8988T (cell line): ENCODE results near the gene LTB4R.
A peak's percentile ranks its signal among the peaks of the same experiment; 100 is the strongest.

Experiments used
- DNase-seq: peaks from one replicate; pipeline ENCODE4 v3.0.0; 2011

LTB4R gene

DNA sequence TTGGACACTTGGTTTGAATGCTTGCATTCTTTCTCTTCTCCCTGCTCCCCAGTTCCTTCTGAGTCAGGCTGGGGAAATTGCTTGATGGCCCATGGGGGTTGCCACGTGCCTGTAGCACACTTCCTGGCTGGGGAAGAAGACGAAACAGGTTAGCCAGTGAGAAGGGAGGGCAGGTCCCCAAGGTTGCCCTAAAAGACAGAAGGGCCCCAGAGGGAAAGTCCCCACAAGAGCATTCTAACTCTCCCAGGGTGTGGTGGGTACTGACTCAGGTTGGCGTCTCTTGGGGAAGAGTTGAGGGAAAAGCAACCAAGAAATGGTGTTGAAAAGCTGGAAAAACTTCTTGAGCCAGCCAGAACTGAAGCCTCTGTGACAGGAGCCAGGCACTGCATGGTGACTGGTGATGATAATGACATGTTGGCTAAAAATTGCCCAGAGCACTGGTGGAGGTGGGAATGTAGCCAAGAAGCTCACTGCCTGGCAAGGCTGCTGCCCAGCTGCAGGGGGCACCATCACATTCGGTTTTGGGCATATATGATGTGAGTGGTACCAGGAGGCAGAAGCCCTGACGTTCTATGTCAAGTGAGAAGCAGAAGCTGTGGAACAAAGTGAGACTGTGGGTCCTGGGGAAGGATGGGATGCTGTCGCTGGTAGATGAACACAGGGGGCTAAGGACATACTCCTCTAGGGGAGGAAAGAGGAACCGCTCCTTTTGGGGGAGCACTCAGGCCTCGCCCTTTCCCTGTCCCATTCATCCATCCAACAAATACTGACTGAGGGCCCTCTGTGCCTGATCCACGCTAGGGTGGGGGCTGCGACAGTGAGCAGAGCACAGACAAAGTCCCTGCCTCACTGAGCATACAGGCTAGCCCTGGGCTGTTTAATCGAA lies 31.8 kb upstream of the LTB4R start:
- DNase-seq: no peak

DNA sequence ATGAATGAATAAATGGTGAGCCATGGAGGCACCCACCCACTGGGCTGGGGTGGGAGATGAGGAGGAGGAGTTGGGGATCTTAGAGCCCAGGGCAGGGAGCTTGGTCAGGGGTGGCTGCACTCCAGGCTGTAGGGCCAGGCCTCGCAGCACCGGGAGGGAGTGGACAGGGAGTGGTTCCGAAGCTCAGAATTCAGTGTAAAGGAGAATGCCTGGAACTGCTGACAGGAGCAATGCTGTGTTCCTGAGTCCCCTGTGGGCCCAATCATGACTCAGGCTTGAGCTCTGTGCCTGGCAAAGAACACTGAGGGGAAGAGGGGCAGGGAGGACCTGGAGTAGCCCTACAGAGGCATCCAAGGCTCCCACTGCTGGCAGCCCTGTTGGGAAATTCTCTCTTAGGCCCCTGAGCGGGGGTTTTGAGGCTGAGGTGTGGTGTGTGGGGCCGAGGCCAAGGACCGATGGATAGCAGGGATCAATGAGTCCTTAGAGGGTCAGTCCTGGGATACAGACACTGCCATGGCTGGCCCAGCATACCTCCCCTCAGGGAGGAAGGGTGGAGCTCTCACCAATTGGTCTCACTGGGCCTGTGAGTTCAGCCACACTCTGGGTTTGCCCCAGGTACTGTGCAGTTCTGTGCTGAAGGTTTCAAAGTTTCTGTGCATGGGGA lies 30.4 kb upstream of the LTB4R start:
- no peak for DNase-seq

DNA sequence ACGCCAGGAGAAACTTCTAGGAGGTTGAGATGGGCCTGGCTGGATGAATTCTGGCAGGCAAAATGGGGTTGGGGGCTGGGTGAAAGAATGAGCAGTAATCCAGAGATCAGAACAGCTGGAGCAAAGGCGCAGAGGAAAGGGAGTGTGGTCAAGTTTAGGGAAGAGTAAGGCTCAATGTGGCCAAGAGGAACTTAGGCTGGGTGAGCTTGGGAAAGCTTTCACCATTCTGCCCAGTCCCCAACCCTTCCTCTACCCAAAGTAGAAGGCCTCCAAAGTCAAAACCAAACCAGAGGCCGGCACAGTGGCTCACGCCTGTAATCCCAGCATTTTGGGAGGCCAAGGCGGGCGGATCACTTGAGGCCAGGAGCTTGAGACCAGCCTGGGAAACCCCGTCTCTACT lies 29.7 kb upstream of the LTB4R start:
- DNase-seq: no peak

DNA sequence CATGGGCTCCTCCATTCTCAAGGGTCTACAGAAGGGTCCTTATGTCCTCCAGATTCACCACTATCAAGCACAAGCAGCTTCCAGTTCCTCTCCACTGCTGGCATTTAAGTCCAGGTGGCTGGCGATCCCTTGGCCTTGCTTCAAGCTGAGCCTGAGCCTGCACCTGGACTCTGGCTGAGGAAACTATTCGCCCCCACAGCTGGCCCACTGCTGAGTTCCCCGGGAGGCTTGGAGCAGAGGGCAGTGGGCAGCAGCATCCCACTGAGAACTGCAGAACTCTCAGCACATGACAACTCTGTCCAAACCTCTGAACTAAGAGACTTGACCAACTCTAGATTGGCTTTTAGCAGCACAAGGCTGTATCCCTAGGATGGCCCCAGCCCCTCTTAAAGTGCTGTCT lies 28.6 kb upstream of the LTB4R start:
- DNase-seq: no peak

DNA sequence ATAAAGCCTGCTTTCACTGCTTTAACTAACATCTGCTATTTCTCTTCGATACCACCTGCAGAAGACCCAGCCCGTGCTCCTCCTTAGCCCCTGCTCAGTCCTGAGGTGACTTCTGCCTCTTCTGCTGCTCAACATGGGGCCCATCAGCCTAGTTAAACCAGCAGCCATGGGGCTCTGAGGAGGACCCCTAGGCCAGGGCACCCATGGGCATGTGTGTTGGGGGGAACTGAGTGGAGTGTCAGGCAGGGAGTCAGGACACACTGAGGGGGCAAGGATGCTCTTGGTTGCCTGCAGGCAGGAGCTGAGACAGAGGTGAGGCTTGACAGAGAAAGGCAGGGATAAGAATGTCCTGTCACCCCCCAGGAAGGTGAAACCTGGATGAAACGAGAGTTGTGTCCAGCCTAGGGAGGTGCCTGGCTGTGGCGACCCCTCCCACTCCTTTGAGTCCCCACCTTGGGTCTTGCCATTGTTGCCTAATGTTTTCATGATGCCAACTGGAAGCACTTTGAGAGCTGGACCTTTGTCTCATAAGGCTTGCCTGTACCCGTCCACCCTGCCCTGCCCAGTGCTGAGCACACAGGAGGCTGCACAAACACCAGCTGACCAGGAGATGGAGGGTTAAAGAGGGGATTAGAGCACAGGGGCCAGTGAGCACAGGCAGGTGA lies 27.4 kb upstream of the LTB4R start:
- no peak for DNase-seq

DNA sequence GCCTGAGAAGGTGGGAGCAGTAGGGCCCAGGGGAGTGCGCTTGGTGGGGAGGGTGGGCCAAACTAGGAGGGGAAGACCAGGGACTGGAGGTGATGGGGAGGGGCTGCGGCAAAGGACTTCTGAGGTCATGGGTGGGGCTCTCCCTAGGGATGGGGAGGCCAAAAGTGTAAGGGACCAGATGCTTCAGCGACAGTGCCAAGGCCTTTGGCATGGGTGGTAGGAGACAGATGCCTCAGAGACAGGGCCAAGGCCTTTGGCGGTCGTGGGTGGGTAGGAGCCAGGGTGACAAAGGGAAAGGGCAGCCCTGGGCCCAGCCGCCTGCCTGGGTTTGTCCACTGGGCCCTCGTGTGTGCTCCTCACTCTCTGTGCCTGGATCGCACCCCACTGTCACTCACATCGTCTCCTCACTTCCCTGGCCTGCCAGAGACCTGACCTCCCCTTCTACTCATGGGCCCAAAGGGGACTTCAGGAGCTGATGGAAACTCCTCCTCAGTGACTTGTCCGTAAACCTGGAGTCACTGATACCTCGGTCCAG lies 26.7 kb upstream of the LTB4R start:
- DNase-seq: no peak

DNA sequence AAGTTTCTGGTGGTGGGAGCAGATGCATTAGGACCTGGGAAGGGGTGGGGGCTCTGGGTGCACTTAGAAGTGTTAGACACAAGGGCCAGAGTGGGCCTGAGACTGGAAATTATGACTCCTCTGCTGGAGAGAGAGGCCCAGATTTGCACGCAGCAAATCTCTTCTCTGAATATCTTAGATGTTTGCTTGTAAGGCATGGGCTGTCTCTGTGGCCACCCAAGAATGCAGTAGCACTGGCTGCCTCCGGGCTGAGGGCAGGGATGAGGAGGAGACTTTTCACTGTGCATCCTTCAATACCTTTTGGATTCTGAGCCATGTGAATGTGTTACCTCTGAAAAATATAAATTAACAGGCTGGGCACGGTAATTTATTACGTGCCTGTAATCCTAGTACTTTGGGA lies 26.0 kb upstream of the LTB4R start:
- DNase-seq: no peak

DNA sequence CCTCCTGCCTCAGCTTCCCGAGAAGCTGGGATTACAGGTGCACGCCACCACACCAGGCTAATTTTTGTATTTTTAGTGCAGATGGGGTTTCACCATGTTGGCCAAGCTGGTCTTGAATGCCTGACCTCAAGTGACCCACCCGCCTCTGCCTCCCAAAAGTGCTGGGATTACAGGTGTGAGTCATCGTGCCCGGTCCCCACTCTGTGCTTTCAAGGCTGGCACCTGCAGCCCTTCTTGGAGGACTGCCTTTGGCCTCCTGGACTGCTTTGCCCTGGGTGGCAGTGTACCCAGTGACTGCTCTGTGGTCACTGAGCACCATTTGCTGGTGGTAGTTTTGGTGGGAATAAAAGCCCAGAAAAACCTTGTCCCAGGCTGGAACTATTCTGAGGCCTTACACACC lies 24.3 kb upstream of the LTB4R start:
- no peak for DNase-seq

DNA sequence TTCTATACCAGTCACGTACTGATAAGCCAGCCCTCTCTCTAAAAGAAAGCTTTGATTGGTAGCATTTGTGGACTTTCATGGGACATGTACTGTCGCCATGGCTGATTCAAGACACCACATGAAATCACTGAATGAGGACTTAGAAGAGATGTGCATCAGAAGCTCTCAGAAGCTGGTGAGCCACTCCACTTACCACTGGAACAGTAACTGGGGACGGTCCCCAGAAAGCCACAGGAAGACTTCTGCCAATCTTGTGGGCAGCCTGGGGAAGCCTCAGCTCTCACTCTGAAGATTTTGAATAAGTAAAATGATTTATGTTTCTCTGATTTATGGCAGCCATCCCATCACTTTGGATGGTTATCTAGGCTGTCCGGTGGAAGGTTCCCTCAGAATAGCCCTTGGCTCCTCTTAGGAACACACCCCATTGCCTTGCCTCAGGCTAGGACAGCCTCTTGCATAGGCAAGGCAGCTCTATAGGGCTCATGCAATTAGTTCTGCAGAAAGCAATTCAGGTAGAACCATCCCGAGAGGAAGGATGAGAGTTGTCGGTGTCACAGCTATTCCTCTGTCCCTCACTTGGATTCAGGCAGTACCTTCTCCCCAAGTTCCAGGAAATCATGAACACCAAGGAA lies 21.5 kb upstream of the LTB4R start:
- no peak for DNase-seq

DNA sequence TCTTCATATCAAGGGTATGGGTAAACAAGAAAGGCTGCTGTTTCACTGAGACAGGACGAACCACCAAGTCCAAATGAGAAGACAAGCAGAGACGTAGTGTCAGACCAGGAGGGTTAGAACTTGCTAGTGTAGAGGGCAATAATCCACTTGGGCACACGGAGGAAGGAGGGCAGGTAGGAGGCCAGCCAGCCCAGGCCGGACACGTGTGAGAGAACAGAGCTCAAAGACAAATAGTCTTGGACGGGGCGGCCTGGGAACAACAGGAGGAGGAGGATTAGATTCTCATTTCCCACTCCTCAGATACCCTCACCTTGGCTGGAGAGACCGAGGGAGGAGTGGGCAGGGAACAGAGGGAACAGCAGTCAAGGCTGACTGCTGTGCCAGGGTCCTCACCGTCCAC lies 20.6 kb upstream of the LTB4R start:
- no peak for DNase-seq

DNA sequence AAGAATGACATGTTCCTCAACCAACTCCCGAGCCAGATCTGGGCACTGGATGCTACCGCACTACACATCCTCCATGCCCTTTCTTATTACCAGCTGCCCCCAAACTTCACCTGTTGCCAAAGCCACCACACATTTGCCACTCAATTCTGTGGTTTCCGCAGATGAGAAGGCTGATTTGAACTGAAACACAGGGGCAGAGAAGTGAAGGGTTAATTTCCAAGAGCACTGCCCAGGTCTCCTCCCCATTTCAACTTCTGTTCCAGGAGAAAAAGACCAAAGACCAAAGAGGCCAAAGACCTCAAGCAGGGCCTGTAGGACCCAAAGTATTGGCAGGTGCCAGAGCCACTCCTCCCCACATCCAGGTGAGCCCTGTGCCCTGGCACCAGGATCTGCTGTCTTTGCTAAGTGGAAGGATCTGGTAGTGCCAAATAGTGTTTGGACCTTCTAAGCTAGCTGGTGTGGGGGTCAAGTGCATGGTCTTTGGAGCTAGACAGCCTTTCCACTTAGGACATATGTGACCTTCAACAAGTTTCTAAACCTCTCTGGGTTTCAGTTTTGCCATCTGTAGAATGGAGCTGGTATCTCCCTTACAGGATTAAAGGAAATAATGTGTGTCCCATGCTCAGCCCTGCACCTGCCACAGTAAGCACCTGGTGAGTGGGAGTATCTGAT lies 19.7 kb upstream of the LTB4R start:
- no peak for DNase-seq

DNA sequence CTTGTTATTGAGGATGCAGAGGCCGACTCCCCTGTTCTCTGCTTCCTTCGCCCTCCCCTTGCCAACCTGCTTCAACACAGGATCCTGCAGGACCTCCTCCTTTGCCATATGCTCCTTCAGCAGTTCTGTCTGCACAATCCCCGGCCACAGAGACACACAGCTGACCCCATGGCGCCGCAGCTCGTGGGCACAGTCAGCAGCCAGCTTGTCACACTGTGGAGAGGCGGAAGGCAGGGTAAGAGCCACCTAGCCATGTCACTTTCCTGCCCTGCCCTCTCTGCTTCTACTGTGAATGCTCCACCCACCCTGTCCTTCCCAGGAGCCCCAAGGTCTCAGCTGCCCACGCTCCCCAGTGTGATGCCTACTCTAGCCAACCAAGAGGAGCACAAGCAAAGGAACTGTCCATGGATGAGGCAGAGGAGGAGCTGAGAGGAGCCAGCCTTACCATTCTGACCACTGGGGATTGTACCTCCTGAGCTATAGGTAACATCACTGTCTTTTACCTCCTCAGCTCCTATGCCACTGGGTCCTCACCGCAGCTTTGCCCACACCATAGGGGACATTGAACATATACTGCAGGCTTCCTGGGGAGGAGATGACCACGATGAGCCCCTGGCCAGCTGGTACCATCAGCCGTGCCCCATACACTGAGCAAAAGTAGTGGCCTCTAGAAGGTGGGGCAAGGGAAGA lies 19.0 kb upstream of the LTB4R start:
- no peak for DNase-seq

DNA sequence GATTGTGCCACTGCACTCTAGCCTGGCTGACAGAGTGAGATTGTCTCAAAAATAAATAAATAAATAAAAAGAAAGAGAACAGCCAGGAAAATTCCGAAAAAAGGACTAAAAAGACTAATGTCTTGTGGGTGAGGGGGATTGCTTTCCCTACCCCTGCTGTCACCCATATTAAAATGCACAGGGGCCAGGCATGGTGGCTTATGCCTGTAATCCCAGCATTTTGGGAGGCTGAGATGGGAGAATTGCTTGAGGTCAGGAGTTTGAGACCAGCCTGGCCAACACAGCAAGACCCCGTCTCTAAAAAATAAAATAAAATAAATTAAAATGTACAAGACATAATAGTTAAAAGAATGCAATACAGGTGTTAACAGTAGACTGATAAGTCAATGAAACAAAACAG lies 17.8 kb upstream of the LTB4R start:
- no peak for DNase-seq

DNA sequence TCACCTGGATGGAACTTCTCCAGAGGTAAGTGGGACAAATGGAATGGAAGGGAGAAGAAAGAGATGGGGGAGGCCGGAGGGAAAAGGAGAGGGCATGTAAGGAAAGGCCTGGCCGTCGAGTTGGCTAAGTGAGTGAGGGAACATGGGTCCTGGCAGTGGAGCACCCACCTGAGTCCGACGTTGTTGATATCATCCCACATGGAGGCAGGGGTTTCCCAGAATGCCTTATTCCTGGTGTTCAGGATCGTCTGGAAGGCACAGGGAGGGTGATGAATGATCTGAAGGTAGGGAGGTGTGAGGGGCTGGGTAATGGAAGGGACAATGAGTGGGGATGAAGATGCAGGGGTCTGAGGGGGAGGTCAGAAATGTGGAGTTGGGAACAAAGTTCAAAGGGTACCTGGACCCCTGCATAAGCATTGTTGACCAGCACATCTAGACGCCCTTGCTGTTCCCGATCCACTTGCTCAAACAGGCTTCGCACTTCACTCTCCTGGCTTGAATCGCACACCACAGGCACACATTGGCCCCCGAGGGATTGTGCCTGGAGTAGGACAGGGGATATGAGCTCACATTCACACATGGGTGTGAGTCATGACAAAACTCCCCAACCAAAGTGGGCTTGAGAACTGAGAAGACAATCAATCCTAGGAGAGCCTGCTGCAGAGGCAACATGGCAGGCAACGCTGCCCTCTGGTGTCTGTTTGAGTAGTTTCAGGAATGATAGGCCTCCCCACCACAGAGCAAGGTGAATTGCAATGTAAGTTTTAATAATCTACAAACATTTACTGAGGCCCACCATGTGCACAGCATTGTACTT lies 14.8 kb upstream of the LTB4R start:
- DNase-seq: peak; percentile 56

DNA sequence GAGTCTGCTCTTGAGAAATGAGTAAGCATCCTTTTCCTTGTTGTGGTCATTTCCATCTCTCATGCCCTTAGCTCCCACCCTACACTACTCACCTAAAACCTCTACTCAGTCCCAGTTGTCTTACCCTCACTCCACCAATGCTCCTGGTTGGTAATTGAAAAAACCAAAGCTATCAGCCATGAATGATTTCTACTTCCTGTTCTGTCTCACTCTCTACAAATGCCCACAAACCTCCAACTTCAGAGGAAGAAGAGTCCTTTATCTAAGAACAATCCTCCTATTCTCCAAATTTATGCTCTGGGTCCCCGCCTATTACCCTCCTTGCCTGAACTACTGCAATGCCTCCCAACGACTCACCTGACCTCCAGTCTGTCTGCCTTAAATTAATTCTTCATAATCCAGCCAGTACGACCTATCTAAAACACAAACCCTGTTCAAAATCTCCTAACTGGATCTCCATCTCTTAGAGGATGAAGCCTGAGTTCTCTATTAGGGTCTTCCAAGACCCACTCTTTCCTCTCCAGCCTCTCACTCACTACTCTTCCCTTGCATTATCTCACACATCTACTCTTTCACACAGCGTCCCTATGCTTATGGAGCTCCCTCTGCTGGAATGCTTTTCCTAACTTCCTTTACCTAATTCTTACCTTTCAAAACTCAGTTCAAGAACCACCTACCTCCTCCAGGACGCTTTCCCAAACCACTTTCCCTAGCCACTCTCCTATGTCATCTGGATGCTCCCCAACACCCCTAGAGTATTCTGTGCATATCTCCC lies 13.9 kb upstream of the LTB4R start:
- no peak for DNase-seq

DNA sequence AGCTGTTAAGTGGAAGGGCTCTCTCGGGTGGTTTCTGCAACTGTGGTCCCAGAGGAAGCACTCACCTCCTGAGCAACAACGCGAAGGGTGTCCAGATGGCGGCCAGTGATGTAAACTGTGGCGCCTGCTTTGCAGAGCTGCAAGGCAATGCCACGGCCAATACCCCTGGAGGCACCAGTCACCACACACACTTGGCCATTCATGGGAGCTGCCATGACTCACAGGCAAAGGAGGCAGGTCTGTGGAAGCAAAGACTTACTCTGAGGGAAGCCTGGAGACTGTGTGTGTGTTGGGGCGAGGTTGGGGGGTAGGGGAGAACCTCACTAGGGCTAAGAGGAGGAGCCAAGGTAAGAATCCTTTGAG lies 12.4 kb upstream of the LTB4R start:
- DNase-seq: no peak

DNA sequence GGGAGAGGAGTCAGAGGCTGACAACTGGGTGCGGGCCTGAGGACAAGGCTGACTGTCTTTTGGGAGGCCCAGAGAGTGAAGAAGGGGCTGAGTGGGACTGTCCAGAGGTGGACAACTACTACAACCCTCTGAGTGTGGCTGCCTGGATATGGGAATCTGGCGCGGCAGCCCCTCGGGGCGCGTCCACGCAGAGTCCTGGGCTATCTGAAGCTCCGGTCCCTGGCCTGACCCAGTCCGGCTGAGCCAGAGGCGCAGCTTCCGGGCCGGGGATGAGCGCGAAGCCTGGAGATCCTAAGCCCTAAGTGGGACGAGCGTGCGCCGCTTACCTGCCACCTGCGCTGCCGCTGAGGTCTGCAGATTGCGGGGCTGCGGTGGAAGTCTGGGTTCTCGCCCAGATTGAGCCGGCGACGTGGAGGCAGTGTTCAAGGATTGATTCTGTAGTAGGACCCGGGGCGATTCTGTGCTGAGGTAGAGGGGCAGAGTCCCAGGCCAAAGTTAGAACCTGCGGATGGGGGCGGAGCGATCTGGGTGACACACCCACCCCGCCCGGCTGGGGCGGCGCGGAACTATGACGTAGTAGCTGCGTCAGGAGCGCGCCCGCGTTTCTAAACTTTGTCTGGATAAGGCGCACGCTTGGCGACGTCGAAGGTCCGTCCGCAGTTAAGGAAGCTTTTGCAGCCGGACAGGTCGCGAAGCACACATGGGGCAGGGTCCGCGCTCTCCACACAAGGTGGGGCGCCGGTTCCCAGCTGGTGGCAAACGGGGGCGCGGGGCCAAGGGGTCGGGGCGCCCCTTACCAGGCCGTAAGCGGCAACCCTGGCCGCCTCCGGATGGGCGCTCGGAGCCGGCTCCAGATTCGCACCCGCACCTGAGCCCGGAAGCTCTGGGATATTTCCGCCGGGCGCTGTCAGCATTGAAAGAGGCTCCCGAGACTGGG lies 11.8 kb upstream of the LTB4R start, which contains the start of the genes DHRS1 and NOP9:
TSS of gene DHRS1 (minus strand) at position 526 of the 937 bp plus-strand sequence. CDS start 674 bp downstream, outside the sequence.
TSS of gene NOP9 (plus strand) at position 596 of the 937 bp plus-strand sequence. CDS start at position 701, 105 bp downstream.
- DNase-seq: peak; percentile 75

DNA sequence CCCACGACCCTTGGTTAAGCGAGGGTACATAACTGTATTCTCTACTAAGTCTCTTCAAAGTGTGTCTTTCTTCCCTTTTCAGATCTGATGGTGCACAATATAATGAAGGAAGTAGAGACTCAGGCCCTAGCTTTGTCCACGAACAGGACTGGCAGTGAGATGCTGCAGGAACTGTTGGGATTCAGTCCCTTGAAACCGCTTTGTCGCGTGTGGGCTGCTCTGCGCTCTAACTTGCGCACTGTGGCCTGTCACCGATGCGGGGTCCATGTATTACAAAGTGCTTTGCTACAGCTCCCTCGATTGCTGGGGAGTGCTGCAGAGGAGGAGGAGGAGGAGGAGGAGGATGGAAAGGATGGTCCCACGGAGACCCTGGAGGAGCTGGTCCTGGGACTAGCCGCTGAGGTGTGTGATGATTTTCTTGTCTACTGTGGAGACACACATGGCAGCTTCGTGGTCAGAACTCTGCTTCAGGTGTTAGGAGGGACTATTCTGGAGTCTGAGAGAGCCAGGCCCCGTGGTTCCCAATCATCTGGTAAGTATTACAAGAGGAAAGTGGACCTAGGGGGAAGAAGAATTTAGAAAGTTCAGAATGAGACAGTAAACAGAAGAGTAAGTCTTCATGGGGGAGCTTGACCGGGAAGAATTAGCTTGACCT lies 10.8 kb upstream of the LTB4R start:
- no peak for DNase-seq
